ENCODE data around the gene MAPK4. TPM values are rescaled to one million over a fixed set of nuclear protein-coding genes. Genes with fewer than 3 reads are reported as not detected.
"Not testable (repeated sequence)": the region's sequence is repeated elsewhere in the genome, so short reads cannot be mapped to it uniquely, and the experiment has no call there.

The MAPK4 gene
- total RNA-seq, 1 donor from 2014 or later = 3.1 TPM

DNA sequence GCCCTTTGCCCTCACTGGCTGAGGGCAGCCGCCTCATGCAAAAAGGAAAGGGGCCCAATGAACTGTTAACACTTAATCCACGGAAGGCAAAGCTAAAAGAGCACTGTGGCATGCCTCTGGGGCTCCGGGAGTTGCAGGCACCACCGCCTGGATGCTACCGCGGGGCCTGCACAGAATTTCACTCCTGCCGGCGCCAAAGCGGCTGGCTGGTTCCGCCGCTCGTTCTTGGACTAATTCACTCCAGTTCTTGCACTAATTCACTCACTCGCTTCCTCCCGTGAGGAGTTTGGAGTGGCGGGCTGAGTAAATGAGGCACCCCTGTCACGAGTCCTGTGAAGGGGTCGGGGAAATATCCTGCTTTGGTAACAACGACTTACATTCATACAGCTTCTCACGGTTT lies 14.0 kb upstream of the MAPK4 start:
- TF ChIP-seq, protein P1, sequence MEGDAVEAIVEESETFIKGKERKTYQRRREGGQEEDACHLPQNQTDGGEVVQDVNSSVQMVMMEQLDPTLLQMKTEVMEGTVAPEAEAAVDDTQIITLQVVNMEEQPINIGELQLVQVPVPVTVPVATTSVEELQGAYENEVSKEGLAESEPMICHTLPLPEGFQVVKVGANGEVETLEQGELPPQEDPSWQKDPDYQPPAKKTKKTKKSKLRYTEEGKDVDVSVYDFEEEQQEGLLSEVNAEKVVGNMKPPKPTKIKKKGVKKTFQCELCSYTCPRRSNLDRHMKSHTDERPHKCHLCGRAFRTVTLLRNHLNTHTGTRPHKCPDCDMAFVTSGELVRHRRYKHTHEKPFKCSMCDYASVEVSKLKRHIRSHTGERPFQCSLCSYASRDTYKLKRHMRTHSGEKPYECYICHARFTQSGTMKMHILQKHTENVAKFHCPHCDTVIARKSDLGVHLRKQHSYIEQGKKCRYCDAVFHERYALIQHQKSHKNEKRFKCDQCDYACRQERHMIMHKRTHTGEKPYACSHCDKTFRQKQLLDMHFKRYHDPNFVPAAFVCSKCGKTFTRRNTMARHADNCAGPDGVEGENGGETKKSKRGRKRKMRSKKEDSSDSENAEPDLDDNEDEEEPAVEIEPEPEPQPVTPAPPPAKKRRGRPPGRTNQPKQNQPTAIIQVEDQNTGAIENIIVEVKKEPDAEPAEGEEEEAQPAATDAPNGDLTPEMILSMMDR (IDR thresholded peaks at IDR 0.05; ENCODE audit: insufficient read depth, low read length, poor library complexity, severe bottlenecking) = no peak
- Histone ChIP-seq H3K36me3 (ENCODE audit: control insufficient read depth, insufficient read depth, low read length) (no peaks in the 10 kb centered on the region), H3K4me3 (ENCODE audit: low read depth, low read length) (no peak overlapping the region), H3K27me3 (ENCODE audit: control insufficient read depth, insufficient read depth, low read length) (no peaks in the 10 kb centered on the region)
- DNase-seq (ENCODE audit: low read depth) = no peak

DNA sequence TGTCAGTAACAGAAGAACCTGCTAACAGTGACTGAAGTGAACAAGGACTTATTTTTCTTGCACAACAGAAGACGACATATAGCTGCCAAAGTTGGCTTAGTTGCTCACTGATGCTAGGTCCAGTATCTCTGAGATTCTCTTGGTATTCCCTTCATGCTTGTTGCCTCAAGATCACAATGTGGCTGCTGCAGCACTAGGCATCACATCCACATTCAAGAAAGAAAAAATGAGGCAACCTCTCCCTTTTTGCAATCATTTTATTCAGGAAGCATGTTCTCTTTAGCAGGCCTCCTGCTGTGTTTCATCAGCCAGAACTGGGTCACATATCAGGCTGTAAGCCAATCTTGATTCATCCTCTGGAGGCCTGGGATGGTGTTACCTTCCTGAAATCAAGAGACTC lies 11.7 kb upstream of the MAPK4 start:
- Histone ChIP-seq H3K27me3 (ENCODE audit: control insufficient read depth, insufficient read depth, low read length) (no peaks in the 10 kb centered on the region), H3K4me3 (ENCODE audit: low read depth, low read length) (no peak overlapping the region), H3K36me3 (ENCODE audit: control insufficient read depth, insufficient read depth, low read length) (no peaks in the 10 kb centered on the region)
- DNase-seq (ENCODE audit: low read depth) = no peak
- TF ChIP-seq, protein P1 (IDR thresholded peaks at IDR 0.05; ENCODE audit: insufficient read depth, low read length, poor library complexity, severe bottlenecking) = no peak

DNA sequence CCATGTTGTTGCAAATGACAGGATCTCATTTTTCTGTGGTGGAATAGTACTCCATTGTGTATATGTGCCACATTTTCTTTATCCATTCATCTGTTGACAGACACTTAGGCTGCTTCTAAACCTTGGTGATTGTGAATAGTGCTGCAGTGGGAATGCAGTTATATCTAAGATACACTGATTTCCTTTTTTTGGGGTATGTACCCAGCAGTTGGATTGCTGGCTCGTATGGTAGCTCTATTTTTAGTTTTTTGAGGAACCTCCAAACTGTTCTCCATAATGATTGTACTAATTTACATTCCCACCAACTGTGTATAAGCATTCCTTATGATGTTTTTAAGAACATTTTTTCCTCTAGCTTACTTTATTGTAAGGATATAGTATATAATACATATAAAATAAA lies 8.2 kb upstream of the MAPK4 start:
- H3K27me3 ChIP-seq (ENCODE audit: control insufficient read depth, insufficient read depth, low read length); H3K4me3 ChIP-seq (ENCODE audit: low read depth, low read length); DNase-seq (ENCODE audit: low read depth); H3K36me3 ChIP-seq (ENCODE audit: control insufficient read depth, insufficient read depth, low read length): not testable (repeated sequence)

DNA sequence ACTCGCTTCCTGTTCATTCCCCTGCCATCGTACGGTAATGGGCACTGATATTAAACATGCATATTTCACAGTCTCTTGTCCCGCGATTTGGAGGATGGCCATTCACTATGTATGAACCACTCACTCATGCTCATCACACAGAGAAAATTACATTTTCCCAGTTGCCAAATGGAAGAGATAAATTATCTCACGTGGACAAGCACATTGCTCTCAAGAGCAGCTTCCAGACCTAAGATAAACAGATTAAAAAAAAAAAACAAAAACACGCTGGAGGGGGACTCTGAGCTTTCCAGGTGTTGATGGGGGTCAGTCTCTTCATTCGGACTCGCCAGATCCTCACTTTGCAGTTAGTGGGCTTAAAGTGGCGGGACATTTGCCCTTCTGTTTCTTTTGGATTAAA lies 1.7 kb upstream of the MAPK4 start:
- Histone ChIP-seq H3K36me3 (ENCODE audit: control insufficient read depth, insufficient read depth, low read length) (no peaks in the 10 kb centered on the region), H3K4me3 (ENCODE audit: low read depth, low read length) (no peak overlapping the region), H3K27me3 (ENCODE audit: control insufficient read depth, insufficient read depth, low read length) (peaks cover 36% of the 10 kb centered on the region)
- TF ChIP-seq, protein P1 (IDR thresholded peaks at IDR 0.05; ENCODE audit: insufficient read depth, low read length, poor library complexity, severe bottlenecking) = no peak
- DNase-seq (ENCODE audit: low read depth) = no peak

DNA sequence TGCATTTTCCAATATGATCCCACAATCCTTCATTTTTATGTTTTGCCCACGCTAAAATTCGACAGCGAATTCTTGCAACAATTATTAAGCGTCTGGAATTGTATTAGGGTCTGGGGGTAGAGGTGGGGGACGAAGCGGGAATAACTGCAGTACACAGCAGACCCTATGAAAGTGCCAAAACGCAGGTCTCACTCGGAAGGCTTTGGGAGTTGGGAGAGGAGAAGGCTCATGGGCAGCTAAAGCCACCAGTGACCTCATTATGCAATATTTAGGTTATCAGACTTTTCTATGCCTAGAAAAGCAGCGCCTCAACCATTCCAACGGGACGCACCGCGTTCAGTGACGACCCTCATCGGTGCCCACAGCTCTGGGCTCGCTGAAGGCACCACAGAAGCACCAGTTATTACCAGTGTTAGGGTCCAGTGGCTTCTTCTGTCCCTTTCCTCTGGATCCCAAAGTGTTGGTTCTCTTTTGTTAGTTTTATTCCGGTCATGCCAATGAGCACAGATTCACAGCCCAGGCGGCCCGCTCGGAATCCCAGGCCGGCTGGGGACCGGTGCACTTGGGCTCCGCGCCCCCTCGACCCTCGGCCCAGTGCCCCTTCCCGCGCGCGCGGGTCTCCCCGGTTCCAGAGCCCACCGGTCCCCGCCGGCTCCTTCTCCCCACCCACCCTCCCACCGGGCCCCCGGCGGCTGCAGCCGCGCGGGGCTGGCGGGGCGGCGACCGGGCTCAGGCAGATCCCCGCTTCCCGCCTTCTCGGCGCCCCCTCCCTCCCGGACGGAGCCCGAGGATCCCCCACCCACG lies 737 bp upstream of the MAPK4 start:
- Histone ChIP-seq H3K36me3 (ENCODE audit: control insufficient read depth, insufficient read depth, low read length) (no peaks in the 10 kb centered on the region), H3K27me3 (ENCODE audit: control insufficient read depth, insufficient read depth, low read length) (peaks cover 43% of the 10 kb centered on the region), H3K4me3 (ENCODE audit: low read depth, low read length) (peak overlapping the region; percentile 31)
- TF ChIP-seq, protein P1 (IDR thresholded peaks at IDR 0.05; ENCODE audit: insufficient read depth, low read length, poor library complexity, severe bottlenecking) = no peak
- no peak for DNase-seq (ENCODE audit: low read depth)

DNA sequence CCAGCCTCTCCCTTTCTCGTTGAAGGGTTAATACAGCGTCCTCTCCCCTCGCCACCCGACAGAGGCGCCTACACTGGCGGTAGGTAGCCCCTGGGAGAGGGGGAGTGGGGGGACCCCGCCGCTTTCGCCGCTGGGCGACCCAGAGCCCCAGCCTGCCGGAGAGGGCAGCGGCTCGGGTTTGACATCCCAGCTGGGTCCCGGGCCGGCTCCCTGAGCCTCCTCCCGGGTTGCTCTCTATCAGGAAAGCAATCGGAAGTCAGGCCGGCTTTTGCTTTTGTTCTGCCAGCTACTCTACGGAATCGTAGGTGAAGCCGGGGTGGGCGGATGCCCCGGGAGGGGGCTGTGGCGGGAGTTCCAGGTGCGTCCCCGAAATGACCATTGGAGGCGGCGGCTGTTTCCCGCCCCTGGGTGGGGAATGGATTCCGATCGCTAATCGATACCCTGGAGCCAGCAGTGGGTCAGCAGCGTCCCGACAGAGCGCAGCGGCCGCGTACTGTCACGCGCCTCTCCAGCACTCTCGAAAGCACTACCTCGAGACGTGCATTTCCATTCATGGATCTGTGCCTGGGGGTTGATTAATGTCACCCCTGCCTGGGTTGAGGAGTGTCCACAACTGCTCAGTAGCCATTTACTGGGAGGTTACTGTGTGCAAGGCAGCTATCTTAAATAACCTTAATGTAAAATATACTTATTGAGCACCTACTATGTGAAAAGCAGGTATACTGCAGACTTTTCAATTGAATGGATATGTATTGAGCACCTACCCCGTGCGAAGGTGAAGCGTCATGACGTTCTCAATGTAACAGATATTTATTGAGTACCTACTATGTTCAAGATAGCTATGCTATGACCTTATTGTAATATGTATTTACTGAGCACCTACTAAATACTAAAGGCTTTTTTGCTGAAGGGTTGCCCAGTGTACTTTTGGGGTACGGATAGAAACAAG lies 1.1 kb downstream of the MAPK4 start:
- Histone ChIP-seq H3K36me3 (ENCODE audit: control insufficient read depth, insufficient read depth, low read length) (no peaks in the 10 kb centered on the region), H3K27me3 (ENCODE audit: control insufficient read depth, insufficient read depth, low read length) (peaks cover 44% of the 10 kb centered on the region), H3K4me3 (ENCODE audit: low read depth, low read length) (peak overlapping the region; percentile 44)
- TF ChIP-seq, protein P1 (IDR thresholded peaks at IDR 0.05; ENCODE audit: insufficient read depth, low read length, poor library complexity, severe bottlenecking) = no peak
- DNase-seq (ENCODE audit: low read depth) = no peak

DNA sequence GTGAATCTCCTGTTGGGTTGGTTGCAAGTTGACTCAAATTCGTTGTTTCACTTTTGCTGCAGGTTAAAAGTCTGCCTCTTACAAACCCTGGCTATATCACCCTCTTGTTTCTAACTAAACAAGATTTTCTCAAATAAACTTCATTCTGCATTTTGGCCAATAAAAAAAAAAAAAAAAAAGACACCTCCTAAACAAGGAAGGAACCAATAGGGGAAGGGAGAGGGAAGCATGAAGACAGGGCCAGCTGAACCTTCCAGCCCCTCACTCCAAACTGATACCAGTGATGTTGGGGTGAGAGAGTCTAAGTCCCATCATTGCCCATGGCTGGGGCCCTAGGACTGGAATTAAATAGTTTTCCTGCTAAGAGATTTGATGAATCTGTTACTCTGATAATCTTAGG lies 2.4 kb downstream of the MAPK4 start:
- H3K27me3 ChIP-seq (ENCODE audit: control insufficient read depth, insufficient read depth, low read length) = peaks cover 41% of the 10 kb centered on the region
- H3K4me3 ChIP-seq (ENCODE audit: low read depth, low read length); H3K36me3 ChIP-seq (ENCODE audit: control insufficient read depth, insufficient read depth, low read length); DNase-seq (ENCODE audit: low read depth): not testable (repeated sequence)
